WERI-Rb-1 (cell line): Measurements from ENCODE around the gene ZFPL1.

Source experiments
- DNase-seq: peaks from one replicate; pipeline ENCODE4 v3.0.0-alpha.2; 2020
- H3K27ac ChIP-seq: fragments of 250-450 bp; sonication (Bioruptor Pico); 2 replicates; pipeline ENCODE4 v1.5.1; 2020; ENCODE audit warnings: mild to moderate bottlenecking, moderate library complexity
- H3K27me3 ChIP-seq: fragments of 250-450 bp; sonication (Bioruptor Pico); 2 replicates; pipeline ENCODE4 v1.5.1; 2021; ENCODE audit warnings: mild to moderate bottlenecking, low read depth, moderate library complexity; ENCODE audit not compliant: insufficient read depth, severe bottlenecking
- H3K36me3 ChIP-seq: fragments of 250-450 bp; sonication (Bioruptor Pico); 2 replicates; pipeline ENCODE4 v1.5.1; 2020; ENCODE audit warnings: mild to moderate bottlenecking, moderate library complexity
- H3K4me3 ChIP-seq: 2 replicates; pipeline ENCODE4 v1.5.1; 2011; ENCODE audit warnings: low read depth, mild to moderate bottlenecking, control low read depth, low read length
- H3K9me3 ChIP-seq: fragments of 250-450 bp; sonication (Bioruptor Pico); 2 replicates; pipeline ENCODE4 v1.5.1; 2021; ENCODE audit warnings: mild to moderate bottlenecking, moderate library complexity; ENCODE audit not compliant: severe bottlenecking
- TF ChIP-seq, protein P1 (sequence below): IDR thresholded peaks from 2 replicates; pipeline ENCODE4 v1.5.1; 2011; ENCODE audit warnings: low read depth, mild to moderate bottlenecking, control low read depth, inconsistent platforms, low read length

The ZFPL1 gene

DNA sequence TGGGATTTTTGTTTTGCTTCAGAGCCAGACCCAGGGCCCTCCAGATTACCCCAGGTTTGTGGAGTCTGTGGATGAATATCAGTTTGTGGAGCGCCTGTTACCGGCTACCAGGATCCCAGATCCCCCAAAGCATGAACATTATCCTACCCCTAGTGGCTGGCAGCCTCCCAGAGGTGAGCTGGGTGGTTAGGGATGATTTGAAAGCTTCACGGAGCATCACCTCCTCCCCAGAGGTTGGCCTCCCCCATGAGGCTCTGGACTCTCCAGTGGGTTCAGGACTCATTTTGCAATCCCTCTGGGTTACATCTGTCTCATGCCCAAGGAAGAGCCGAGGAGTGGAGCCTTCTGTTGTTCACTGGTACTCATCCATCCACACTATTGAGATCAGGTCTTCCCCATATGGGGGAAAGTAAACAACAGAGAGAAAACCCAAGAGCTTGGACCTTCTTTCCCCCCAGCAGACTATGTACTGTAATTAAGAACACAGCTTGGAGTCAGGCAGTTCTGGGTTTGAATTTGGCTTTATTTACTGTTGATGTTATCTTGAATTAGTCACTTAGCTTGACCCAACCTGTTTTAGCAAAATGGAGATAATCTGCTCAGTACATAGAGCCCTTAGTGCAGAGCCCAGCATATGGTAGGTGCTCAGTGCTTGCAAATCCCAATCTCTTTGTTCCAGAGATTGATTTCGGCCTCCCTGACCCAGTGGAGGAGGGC is 40.6 kb downstream of the ZFPL1 start:
- Histone ChIP-seq H3K9me3 (no peaks in the 10 kb centered on the region), H3K27ac (peak overlapping the region; percentile 51), H3K36me3 (peaks cover 87% of the 10 kb centered on the region), H3K4me3 (no peak overlapping the region), H3K27me3 (no peaks in the 10 kb centered on the region)
- no peak for DNase-seq
- TF ChIP-seq, protein P1, sequence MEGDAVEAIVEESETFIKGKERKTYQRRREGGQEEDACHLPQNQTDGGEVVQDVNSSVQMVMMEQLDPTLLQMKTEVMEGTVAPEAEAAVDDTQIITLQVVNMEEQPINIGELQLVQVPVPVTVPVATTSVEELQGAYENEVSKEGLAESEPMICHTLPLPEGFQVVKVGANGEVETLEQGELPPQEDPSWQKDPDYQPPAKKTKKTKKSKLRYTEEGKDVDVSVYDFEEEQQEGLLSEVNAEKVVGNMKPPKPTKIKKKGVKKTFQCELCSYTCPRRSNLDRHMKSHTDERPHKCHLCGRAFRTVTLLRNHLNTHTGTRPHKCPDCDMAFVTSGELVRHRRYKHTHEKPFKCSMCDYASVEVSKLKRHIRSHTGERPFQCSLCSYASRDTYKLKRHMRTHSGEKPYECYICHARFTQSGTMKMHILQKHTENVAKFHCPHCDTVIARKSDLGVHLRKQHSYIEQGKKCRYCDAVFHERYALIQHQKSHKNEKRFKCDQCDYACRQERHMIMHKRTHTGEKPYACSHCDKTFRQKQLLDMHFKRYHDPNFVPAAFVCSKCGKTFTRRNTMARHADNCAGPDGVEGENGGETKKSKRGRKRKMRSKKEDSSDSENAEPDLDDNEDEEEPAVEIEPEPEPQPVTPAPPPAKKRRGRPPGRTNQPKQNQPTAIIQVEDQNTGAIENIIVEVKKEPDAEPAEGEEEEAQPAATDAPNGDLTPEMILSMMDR = no peak

DNA sequence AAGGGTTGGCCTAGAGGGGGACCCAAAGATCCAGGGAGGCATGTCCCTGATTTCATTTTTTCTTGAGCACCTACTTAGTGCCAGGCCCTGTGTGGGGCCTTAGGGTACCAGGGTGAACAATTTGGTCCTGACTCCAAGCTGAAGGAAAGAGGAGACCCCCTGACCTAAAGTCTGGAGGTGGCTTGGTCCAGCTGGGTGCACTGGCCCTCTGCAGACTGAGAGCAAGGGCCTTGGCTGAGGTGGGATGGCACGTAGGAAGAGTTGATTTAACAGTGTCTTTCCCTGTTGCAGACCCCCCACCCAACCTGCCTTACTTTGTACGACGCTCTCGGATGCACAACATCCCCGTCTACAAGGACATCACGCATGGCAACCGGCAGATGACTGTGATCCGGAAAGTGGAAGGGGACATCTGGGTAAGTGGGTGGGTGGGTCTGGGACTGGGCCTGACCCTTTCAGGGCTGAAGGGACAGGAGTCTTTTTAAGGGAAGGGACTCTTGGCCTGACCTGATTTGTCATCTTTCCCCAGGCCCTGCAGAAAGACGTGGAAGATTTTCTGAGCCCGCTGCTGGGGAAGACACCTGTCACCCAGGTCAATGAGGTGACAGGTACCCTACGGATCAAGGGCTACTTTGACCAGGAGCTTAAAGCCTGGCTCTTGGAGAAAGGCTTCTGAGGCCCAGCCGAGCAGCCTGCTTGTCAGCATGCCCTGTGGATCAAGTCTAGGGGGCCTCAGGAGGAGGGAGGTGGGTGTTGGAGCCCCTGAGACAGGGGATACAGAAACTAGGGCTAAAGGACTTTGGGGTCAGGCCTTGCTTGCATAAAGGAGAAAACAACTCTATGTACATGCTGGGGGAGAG is 41.4 kb downstream of the ZFPL1 start:
- peaks cover 87% of the 10 kb centered on the region for H3K36me3 ChIP-seq
- H3K27ac ChIP-seq = peak overlapping the region; percentile 51

DNA sequence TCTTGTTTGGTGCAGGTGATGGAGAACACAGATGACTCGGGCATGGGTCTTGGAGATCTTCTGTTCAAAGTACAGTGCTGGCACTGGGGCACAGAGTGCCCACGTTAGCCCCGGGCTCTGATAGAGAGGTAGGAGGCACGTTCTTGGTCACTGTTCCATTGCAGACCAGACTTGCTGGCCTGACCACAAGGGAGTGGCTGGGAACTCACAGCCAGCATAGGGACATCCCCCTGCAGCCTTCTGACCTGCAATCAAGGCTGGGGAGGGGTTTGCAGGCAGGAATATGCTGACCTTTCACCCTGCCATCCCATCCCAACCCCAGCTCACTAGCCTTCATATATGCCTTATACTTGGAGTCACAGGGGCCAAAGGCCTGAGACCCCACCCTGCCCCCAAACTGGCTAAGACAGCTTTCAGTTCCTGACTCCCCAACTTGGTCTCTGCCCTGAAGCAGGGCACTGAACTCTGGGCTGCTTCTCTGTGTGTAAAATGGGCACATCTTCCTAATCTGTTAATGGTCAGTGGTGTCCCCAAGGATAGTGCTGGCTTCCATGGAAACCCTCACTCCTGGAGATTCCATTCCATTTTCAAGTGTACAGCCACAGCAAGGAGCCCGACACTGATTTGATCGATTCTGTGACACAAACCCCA is 42.7 kb downstream of the ZFPL1 start:
- TF ChIP-seq, protein P1 = no peak
- no peak for DNase-seq
- peaks cover 86% of the 10 kb centered on the region for H3K36me3 ChIP-seq
- H3K9me3 ChIP-seq = no peaks in the 10 kb centered on the region
- H3K27me3 ChIP-seq = no peaks in the 10 kb centered on the region
- H3K27ac ChIP-seq = no peak overlapping the region
- no peak overlapping the region for H3K4me3 ChIP-seq

More for the DNA sequence above, 41.4 kb downstream of the ZFPL1 start:
- no peaks in the 10 kb centered on the region for H3K27me3 ChIP-seq
- TF ChIP-seq, protein P1 = no peak
- H3K9me3 ChIP-seq = no peaks in the 10 kb centered on the region
- no peak overlapping the region for H3K4me3 ChIP-seq
- no peak for DNase-seq

DNA sequence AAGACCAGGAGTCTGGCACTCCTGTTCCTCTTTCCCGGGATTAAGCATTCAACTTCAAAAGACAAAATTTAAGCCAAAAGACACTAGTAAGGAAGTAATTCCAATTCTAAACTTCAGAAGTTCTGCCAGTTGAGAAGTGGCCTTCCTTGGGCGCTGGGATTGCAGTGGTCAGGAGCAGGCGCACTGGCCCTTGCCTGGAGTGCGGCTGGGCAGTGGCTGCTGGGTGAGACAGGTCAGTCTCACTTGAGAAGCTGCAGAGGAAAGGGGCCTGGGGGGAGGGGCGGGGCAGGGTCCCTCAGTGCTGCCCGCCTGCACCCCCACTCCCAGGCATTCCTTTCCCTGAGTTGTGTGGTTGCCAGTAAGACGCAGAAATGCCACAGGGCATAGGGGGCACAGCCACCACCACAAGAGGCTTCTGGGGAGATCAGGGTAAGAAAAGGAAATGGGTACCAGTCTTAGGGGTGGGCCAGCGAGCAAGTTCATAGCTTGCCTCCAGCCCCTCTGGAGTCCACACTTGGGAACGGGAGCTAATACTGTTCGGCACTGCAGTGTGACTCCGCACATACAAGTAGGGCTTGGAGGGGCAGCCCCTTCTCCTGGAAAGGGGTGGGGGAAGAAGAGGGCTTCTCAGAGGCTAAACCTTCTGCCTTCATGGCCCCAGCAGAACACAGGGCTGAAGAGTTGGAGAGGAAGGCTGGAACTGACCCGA is 43.6 kb downstream of the ZFPL1 start:
- H3K36me3 ChIP-seq = peaks cover 95% of the 10 kb centered on the region
- H3K27ac ChIP-seq = no peak overlapping the region
- TF ChIP-seq, protein P1 = no peak
- H3K9me3 ChIP-seq = no peaks in the 10 kb centered on the region
- no peaks in the 10 kb centered on the region for H3K27me3 ChIP-seq
- no peak overlapping the region for H3K4me3 ChIP-seq
- DNase-seq = no peak

DNA sequence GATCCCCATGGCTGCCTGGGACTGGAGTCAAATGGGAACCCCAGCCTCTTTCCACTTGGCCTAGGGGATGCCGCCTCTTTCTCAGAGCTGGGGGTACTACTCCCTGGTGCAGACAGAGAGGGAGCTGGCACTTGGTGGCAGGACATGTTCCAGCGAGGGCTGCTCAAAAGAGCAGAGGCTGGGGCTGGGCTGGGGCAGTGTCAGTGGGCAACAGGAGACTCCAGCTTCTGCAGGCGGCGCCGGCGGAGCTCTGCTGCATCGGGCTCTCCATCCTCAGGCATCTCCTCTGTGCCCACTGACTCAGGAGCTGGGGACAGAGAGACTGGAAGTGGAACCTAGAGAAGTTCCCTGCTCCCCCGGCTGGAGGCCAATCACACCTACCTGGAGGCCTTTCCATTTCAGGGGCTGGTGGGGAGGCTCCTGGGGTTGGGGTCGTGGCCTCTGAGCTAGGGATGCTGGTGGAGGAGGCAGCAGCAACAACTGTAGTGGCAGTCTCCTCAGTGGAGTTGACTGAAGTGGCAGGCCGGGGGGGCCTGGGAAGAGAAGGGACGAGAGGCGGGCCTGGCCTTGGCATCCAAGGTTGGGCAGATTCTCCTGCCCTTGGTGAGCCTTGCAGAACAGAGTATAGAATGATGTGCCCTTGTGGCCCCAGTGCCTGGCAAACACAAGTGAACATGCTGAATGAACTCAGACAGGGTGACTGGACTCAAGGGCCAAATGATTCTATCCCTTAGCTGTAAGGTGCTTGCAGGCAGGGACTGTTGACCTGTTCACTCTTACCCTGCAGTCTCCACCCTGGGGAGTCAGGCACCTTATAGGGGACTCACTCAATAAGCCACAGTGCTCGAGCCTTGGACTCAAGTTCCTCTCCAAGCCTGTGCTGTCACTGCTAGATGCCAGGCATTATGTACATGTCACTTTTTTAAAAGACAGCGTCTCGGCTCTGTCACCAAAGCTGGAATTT is 44.4 kb downstream of the ZFPL1 start:
- Histone ChIP-seq H3K4me3 (no peak overlapping the region), H3K36me3 (peaks cover 93% of the 10 kb centered on the region), H3K27me3 (no peaks in the 10 kb centered on the region), H3K27ac (no peak overlapping the region), H3K9me3 (no peaks in the 10 kb centered on the region)
- DNase-seq = no peak
- TF ChIP-seq, protein P1 = no peak
